ENCODE data around the gene ACTR6.
"Not testable (repeated sequence)": the region's sequence is repeated elsewhere in the genome, so short reads cannot be mapped to it uniquely, and the experiment has no call there.

Gene ACTR6

DNA sequence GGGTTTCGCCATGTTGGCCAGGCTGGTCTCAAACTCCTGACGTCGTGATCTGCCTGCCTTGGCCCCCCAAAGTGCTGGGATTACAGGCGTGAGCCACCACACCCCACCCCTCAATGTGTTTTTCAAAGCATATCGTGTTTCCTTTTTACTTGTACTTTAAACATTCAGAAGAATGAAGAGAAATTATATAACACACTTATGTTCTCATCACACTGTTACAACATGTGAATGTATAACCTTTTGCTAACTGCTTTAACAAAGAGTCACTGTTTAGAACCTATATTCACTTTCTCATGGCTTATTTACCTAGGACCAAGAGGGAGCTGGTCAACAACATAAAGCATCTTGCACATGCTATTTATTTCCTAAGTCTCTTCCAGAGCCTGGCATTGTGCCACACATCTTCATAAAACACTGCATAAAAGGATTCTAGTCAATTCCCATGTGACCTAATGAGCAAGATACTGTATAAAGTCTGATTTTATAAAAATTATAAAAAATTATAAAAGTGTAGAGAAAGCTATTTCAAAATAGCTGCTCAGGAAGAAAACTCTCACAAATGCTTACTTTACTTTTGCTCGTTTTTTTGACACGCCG lies 16.0 kb upstream of the ACTR6 start:
- no peak for DNase-seq (ENCODE audit: low read depth in 1 of 2, low spot score in 1 of 2)

DNA sequence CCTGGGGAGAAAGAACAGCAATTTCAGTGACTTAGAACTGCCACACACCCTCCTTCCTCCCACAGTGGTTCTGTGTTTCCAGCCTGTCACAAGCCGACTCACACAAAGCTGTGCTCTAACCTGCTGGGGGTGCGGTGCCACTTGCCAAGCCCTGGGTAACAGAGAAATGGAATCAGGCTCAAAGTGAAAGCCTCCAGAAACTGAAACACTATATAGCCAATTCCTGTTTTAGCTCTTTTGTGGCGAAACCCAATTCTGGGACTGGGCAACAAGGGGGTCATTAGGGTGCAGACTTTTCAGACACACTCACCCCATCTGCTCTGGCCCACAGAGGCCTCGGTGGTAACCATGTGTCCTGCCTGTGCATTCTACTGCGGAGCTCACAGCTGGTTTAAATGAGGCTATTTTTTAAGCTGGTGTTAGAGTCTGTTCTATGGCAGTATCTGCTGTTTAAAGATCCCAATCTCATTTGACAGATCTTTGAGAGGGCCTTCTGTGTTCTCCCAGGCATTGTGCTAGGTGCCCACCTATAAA lies 15.2 kb upstream of the ACTR6 start:
- DNase-seq (ENCODE audit: low read depth in 1 of 2, low spot score in 1 of 2) = no peak

DNA sequence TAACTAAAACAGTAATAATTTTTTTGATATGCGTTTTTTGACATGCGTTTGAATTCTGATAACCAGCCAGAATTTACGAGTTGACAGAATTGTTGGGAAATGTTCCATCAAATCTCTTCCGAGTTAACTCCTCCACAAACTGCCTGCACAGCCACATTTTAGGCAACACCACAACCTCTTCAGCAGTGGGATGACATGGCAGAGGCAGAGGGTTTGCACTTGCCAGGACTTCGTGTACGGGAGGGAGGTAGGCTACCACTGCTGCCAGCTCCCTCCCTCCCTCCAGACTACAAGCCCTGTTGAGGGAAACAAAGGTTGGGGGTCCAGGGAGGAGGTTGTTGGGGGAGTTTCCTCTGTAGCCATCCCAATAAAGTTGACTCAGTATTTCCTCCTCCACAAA lies 14.5 kb upstream of the ACTR6 start:
- no peak for DNase-seq (ENCODE audit: low read depth in 1 of 2, low spot score in 1 of 2)

DNA sequence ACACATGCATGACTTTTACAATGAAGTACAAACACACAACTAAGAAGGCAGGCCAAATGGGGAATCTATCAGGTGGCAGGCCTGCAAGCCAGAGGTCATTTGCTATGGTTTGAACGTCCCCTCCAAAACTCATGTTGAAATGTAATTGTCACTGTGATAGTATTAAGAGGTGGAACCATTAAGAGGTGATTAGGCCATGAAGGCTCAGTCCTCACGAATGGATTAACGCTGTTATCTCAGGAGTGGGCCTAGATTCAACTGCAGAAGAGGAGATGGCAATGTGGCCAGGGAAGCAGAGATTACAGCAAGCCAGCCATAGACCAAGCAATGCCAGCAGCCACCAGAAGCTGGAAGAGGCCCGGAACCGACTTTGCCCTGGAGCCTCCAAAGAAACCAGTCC lies 13.5 kb upstream of the ACTR6 start:
- no peak for DNase-seq (ENCODE audit: low read depth in 1 of 2, low spot score in 1 of 2)

DNA sequence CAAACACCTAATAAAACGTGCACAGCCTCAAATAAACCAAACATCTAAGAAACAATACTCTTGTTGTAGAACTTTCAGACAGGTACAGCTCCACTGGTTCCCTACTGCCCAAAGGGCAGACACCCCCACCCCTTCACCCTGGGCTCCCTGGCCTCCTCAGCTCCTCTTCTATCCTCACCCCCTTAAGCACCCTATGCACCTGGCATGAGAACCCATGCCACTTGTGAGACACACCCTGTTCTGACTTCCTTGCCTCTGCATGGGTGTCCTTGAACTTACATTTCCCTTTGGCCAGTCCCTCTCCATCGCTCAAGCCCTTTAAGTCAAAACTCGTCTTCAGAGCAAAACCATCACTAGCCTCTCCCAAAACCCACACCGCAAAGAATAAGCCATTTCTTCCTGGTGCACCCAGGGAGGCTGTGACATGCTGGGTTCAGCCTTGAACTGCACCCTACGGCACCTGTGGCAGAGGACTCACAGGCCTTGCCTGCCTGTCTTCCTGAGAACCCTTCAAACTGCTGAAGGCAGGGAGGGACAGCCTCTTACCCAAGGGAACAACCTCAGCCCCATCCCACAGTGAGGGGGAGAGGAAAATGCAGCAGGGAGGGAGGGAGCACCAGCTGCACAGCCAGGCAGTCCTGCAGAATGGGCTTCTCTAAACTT lies 12.6 kb upstream of the ACTR6 start:
- DNase-seq (ENCODE audit: low read depth in 1 of 2, low spot score in 1 of 2) = no peak

DNA sequence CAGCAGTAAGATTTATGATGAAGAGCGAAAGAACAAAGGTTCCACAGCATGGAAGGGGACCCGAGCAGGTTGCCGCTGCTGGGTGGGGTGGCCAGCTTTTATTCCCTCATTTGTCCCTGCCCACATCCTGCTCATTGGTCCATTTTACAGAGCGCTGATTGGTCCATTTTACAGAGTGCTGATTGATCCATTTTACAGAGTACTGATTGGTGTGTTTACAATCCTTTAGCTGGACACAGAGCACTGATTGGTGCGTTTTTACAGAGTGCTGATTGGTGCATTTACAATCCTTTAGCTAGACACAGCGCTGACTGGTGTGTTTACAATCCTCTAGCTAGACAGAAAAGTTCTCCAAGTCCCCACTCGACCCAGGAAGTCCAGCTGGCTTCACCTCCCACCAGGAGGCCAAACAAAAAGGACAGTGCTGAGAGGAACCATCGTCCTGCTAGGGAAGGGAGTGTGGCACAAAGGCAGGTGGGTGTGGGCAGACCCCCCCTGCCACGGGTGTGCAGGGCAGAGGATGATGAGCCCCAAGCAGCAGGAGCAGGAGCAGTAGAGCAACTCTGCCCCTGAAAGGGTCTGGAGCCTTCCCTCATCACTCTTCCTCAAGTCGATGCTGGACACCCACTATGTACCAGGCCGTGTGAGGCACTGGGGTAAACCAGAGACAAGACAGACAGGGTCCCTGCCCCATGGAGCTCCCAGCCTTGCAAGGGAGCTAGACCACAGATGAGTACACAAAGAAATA lies 11.6 kb upstream of the ACTR6 start:
- DNase-seq (ENCODE audit: low read depth in 1 of 2, low spot score in 1 of 2) = not testable (repeated sequence)

DNA sequence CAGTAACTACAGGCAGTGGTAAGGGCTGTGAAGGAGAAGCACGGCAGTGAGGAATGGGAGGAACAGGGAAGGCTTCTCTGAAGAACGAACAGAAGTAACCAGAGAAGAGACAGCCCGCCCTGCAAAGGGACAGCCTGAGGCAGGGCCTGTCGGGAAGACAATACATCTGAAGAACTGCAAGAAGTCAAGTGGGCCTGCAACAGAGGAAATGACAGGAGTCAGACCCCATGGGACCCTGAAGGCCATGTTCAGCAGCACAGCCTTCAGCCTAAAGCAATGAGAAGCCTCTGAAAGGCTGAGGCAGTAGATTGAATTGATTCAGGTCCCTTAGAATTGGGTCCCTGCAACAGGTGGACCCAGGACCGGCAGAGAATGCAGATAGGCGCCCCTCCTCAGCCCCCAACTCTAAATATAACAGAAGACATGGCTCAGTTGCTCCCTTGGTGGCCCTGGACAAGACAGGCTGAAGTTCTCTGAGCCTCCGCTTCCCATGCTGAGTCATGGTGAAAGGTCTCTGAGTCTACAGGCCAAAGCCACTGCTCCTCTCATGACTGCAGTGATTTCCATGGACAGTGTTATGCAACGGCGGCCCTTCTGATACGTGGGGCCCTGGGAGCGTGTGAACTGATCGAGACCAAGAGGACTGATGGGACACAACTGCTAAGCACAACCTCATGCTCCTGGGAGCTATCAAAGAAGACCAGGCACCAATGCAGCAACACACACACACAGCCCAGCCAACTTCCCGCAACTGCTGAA lies 10.8 kb upstream of the ACTR6 start:
- no peak for DNase-seq (ENCODE audit: low read depth in 1 of 2, low spot score in 1 of 2)

DNA sequence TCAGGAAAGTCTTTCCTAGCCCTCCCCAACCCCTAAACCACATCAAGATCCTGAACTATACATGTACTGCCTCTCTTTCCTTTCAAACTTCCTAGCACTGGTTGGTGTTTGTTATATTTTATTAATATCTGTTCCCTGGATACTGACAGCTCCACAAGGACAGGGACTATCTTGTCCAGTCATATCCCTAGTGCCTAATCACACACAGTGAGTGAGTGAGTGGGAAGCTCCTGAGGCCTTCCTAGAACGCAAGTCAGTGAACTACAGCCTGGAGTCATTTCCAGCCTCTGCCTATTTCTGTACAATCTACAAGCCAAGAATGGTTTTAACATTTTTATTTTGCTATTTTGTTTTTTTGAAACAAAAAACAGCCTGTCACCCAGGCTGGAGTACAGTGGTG lies 7.5 kb upstream of the ACTR6 start:
- DNase-seq (ENCODE audit: low read depth in 1 of 2, low spot score in 1 of 2) = no peak

DNA sequence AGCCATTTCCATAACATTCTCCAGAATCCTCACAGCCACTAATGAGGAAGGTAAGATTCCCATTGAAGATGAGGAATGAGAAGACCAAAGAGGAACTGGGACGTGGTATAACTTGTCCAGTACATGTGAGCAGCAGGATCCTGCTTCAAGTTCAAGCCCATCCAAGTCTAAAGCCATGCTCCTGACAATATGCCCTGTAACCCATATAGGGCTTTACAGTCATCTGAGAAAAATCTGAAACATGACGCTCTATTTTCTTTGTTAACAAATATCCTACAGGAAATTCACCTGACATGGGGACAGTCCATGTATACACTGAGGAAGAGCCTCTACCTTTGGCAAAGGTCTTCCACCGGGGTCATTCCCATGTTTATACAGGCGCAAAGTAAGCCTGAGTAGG lies 3.1 kb upstream of the ACTR6 start:
- no peak for DNase-seq (ENCODE audit: low read depth in 1 of 2, low spot score in 1 of 2)

DNA sequence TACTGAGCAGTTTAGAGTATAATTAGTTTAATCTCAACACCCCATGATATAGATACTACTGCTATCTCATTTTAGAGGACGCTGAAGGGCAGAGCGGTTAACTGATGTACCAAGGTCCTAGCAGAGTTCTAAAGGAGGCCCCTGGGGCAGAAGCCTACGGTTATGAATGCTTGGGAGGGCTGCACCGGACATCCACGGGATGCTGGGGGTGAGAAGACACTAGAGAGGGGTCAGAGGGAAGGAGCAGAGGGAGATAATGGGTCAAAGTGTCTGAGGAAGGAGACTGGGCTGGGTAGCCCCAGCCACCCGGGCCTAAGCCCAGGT lies 1.6 kb upstream of the ACTR6 start:
- no peak for DNase-seq (ENCODE audit: low read depth in 1 of 2, low spot score in 1 of 2)

DNA sequence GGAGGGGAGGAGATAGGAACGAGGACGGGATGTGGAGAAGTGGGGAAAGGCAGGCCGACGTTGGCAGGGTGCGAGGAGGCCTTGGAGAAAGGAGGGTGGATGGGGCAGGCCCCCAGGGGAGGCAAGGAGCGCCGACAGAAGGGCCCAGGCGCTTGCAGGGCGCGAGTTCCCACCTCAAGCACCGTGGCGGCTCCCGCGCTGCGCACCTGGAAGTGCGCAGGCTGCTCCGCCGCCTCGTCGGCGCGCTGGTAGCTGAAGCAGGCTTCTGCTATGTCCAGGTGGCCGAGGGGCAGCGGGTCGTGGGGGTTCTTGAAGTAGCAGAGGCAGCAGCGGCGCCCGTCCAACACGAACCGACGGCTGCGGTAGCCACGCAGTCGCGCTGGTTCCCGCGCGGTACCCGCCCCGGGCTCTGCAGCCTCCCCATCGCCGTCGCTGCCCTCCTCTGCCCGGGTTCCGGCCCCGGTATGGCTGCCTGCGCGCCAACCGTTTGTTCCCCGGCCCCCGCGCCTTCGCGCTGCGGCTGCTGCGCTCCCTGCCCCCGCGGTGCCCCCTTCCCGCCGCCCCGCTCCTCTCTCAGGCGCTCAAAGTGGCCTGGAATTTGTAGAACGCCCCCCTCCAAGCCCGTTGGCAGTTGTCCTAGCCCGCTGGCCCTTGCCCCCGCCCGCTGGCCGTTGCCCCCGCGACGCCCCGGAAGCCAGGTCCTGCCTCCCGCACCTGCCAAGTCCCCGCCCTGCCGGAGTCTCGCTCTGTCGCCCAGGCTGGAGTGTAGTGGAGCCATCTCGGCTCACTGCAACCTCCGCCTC lies 1.1 kb upstream of the ACTR6 start:
- peak; percentile 65 to 71 for DNase-seq (ENCODE audit: low read depth in 1 of 2, low spot score in 1 of 2)

DNA sequence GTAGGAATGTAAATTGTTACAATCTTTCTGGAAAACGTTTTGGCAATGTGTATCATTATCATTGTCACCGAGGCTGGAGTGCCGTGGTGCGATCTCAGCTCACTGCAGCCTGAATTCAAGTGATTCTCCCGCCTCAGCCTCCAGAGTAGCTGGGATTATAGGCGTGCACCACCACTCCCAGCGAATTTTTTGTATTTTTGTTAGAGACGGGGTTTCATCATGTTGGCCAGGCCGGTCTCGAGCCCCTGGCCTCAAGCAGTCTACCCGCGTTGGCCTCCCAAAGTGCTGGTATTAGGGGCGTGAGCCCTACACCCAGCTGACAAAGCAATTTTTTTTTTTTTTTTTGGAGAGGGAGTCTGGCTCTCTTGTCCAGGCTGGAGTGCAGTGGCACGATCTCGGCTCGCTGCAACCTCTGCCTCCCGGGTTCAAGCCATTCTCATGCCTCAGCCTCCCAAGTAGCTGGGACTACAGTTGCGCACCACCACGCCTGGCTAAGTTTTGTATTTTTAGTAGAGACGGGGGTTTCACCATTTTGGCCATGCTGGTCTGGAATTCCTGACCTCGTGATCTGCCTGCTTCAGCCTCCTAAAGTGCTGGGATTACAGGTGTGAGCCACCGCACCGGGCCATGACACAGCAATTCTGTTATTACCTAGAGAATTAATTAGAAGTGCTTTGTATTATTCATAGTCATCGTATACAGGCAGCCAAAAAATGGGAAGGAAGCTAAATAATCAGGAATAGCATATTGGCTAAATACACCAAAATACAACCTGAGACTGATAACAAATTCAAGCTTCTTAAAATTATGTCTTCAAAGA lies 1.2 kb downstream of the ACTR6 start:
- no peak for DNase-seq (ENCODE audit: low read depth in 1 of 2, low spot score in 1 of 2)

DNA sequence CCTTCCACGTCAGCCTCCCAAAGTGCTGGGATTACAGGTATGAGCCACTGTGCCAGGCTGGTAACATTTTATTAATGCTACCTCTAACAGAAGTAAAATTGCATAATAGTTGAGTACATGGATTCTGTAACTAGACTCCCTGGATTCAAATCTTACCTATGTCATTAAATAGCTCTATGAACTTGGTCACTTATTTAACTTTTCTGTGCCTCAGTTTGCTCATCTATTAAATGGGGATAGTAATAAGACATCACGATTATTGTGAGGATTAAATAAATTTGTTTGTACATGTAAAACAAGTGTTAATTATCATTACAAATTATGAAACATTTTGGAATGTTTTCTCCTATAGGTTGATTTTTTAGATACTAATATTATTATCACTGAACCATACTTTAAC lies 6.7 kb downstream of the ACTR6 start:
- DNase-seq (ENCODE audit: low read depth in 1 of 2, low spot score in 1 of 2) = no peak

DNA sequence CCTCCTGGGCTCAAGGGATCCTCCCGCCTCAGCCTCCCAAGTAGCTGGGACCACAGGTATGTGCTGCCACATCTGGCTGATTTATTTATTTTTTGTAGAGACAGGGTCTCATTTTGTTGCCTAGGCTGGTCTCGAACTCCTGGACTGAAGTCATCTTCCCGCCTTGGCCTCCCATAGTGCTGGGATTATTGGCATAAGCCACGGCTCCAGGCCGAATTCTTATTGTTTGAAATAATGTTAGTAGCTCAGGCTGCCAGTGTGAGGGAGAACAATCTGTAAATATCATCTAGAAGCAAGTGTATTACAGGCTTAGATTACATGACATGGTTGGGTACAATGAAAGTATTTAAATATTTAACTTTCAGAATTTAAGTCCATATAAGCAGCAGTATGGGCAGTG lies 8.2 kb downstream of the ACTR6 start:
- no peak for DNase-seq (ENCODE audit: low read depth in 1 of 2, low spot score in 1 of 2)

DNA sequence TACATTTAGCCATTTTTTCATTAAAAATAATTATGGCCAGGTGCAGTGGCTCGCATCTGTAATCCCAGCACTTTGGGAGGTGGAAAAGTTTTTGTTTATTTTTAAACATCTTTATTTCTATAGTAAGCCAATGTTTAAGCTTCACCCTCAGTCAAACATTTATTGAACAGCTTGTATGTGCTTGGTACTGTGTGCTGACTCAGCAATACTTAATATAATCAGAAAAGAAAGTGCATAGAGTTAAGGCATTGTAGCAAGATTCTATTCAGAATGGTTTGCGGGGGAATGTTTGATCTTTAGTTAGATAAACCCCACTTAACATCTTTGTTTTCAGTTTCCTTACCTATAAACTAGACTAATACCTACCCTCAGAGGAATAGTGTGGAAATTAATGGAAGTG lies 11.1 kb downstream of the ACTR6 start:
- DNase-seq (ENCODE audit: low read depth in 1 of 2, low spot score in 1 of 2) = no peak

DNA sequence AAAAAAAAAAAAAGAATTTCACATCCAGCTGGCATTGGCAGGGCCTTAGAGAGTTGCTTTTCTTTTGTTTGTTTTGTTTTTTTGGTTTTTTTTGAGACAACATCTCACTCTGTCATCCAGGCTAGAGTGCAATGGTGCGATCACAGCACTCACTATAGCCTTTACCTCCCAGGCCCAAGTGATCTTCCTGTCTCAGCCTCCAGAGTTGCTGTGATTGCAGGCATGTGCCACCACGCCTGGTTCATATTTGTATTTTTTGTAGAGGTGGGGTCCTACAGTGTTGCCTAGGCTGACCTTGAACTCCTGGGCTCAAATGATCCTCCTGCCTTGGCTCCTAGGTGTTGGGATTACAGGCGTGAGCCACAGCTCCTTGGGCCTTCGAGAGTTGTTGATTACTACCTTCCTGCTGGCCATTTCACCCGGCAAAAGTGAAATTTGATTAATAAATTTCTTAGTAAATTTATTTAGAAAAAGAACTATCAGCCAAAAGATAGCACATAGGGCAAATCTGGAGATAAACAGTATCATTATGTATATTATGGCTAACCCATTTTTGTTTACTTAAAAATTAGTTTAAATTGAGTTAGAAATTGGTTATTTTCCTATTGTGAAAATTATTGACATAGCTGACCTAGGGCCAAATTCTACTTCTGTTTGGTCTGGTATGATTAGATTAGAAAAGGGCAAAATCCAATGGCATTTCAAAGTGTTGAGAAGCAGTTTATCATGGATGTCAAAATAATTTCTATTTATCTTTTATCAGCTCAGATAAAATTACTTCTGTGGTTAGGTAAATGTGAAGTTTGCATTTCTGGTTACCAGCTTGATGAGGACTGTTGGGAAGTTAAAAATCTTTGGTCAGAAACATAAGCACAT lies 12.6 kb downstream of the ACTR6 start:
- no peak for DNase-seq (ENCODE audit: low read depth in 1 of 2, low spot score in 1 of 2)

DNA sequence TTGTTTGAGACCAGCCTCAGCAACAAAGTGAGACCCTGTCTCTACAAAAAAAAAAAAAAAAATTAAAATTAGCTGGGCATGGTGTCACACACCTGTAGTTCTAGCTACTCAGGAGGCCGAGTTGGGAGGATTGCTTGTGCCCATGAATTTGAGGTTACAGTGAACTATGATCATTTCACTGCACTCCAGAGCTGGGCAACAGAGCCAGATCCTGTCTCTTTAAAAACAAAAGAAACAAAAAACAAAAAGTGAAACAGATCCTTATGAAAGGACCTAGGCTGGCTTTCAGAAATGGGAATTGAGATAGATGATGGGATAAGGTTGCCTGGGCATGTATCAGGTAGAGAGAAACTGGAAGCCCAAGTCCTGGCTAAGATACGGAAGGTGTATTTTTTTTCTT lies 13.9 kb downstream of the ACTR6 start:
- no peak for DNase-seq (ENCODE audit: low read depth in 1 of 2, low spot score in 1 of 2)

DNA sequence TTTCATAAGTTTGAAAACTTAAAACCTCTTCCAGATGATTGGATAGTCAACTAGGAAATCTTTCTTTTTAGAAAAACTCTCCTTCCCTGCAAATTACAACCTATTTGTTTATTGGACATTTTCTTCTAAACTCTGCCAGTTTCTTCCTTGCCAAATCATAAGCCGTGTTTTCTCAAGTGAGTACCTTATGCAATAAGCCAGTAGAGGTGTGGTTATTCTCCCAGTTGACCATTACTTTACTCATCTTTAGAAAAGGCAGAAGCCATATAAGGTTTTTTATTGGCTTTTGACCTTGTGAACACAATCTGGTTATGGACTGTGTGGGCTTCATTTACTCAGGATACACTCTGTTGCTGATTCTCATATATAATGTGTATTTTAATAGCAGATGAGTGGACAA lies 14.6 kb downstream of the ACTR6 start:
- DNase-seq (ENCODE audit: low read depth in 1 of 2, low spot score in 1 of 2) = no peak

DNA sequence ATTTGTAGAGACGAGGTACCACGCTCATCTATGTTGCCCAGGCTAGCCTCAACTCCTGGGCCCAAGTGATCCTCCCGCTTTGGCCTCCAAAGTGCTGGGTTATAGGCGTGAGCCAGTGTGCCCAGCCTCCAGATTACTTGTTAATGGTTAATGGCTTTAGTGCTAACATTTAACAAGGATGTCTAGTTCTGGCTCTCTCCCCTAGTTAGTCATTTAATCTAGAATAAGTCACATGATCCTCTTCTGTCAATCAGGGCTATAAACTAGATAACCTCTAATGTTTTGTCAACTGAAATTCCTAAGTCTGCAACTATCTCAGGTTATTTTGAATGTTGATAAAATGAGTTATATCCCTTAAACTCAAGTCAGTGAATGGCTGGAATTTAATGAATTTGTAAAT lies 15.7 kb downstream of the ACTR6 start:
- no peak for DNase-seq (ENCODE audit: low read depth in 1 of 2, low spot score in 1 of 2)

Data from activated T-helper 1 cell treated with anti-CD3 and anti-CD28 coated beads, Interleukin-2, amount 50 U/mL, for 16 hours (primary cell).